ELR (cell line): ENCODE results near the gene BLOC1S1.

Experiments
- DNase-seq: peaks from one replicate; pipeline ENCODE4 v3.0.0-alpha.2; 2015; ENCODE audit warnings: low read depth

BLOC1S1 gene

GRCh38 chr12:55728186-55728938 is 12.5 kb downstream of the BLOC1S1 start:
- DNase-seq: peak; percentile 74

GRCh38 chr12:55728939-55729818 is 13.3 kb downstream of the BLOC1S1 start, which contains the start of gene CD63:
Gene CD63, minus strand, starts transcription at chr12:55729009. Its CDS starts 668 bp downstream, at chr12:55728341.
- DNase-seq: peak; percentile 96

GRCh38 chr12:55729819-55730818 is 14.3 kb downstream of the BLOC1S1 start:
- peak; percentile 82 for DNase-seq

GRCh38 chr12:55732288-55732687 is 16.4 kb downstream of the BLOC1S1 start:
- DNase-seq: no peak

- DNase-seq: no peak
Measured at GRCh38 chr12:55733021-55733555, 17.2 kb downstream of the BLOC1S1 start.

- no peak for DNase-seq
Measured at GRCh38 chr12:55733858-55734257, 18.0 kb downstream of the BLOC1S1 start.

DNA sequence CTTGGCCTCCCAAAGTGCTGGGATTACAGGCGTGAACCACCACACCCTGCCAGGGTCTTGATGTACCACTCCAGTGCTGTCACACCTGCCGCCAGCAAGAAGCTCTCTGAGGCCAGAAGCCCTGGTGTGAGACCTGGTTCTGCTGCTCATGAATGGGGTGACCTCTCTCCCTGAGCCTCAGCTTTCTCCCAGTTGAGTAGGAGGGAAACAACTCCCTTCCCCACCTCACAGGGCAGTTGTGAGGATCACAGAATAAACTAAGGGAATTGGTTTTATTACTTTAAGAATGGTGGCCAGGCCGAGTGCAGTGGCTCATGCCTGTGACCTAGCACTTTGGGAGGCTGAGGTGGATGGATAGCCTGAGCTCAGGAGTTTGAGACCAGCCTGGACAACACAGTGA is 18.7 kb downstream of the BLOC1S1 start:
- DNase-seq: no peak

DNA sequence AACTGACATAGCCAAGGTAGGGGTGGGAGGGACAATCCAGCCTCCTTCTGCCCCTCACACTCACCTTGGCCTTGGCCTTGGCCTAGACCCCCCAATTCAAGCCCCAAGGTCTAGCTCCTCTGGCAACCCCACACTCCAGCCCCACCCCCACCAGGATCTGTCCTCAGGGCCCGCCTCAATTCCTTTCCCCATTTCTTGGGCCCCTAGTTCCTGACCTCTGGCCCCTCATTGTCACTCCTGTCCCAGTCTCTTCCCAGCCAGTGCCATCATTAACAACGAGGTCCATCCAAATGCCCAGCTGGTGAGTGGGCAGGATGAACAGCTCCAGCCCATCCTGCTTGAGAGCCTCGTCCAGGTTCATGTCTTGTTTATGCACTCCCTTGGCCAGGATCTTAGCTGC is 20.2 kb downstream of the BLOC1S1 start:
- DNase-seq: no peak

DNA sequence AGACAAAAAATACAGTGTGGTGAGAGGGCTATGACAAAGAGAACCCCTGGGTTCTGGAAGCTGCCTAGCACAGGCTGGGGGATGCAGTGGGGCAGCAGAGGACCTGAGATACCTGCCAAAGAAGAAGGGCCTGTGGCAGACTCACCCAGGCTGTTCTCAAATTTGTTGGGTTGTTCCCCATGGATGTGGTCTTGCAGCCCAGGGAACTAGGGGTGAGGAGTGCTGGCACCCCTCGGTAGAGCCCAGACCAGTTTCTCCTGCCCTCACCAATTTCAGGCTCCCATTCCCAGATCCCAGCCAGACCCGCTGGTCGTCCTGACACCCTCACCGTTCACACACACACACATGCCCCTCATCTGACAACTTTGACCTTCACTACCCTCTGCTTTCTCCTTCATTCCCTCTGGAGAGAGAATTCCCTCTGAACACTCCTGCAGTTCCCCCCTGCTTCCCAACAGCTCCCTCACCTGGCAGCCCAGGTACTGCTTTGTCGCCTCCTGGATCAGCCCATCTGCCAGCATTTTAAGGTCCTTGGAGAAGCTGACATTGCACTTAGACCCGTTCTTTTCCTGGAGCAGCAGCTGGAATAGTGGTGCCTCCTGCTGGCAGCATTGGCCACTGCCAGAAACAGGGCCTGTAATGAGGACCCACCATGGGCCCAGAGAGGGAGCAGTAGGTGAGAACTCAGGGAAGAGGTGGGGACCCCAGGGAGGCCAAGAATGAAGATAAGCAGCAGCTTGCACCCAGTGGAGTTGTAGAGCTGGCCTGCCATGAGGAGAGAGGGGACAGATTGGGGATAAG is 21.1 kb downstream of the BLOC1S1 start:
- peak; percentile 78 for DNase-seq

DNA sequence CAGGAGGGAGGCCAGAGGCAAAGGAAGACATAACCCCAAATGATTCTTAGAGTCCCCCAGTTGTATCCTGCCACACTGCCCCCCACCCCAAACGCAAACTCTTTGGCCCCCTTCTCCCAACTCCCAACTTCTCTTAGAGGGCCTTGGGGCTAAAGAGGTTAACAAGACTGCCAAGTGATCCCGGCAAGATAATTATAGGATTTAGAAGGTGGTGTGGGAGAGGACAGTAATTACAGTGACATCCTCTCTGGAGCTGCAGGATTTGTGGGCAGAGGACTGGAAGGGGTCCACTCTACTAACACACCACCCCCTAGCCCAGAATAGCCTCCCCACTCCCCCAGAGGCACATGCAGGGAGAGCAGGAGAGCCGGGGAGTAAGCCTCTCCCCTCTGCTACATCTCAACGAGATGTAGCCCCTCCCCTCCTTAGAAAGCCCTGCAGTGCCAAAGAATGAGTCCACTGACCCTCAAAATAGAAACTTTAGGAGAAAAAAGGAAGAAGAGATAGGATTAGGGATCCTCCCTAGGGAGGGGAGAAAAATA is 21.8 kb downstream of the BLOC1S1 start:
- DNase-seq: no peak

GRCh38 chr12:55738123-55739024 is 22.5 kb downstream of the BLOC1S1 start:
- peak; percentile 91 for DNase-seq

GRCh38 chr12:55739025-55739378 is 23.2 kb downstream of the BLOC1S1 start:
- DNase-seq: no peak

DNA sequence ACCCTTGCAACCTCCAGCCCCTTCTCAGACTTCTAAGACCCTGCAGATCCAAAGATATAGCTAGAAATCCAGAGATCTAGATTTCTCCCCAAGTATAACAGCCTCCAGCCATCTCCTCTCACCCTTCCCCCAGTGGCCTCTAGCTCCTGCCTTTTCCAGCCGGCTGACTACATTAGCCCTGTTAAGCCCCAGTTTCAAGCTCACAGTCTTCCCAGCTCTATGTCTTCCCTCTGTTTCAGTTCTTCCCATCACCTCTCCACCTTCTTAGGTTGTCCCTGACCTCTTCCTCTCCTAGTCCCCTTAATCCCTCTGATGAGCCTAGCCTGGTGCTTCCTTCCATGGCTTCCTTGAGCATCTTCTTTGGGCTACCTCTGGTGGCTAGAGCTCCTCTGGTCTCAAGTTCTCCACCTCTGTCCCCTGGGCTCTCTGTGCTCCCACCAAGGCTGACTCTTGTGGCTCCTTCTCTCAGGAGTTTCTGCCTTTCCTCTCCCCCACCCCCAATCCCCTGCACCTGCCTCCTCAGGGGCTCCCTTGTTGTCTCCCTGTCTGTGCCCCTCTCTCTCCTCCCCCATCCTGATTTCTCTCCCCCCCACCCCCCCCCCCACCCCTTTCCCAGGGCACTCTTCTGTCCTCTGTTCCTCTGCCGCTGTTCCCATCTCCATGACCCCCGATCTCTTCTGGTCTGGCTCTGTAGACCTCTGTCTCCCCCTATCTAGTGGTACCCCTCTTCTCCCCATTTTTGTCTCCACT is 26.3 kb downstream of the BLOC1S1 start:
- no peak for DNase-seq

DNA sequence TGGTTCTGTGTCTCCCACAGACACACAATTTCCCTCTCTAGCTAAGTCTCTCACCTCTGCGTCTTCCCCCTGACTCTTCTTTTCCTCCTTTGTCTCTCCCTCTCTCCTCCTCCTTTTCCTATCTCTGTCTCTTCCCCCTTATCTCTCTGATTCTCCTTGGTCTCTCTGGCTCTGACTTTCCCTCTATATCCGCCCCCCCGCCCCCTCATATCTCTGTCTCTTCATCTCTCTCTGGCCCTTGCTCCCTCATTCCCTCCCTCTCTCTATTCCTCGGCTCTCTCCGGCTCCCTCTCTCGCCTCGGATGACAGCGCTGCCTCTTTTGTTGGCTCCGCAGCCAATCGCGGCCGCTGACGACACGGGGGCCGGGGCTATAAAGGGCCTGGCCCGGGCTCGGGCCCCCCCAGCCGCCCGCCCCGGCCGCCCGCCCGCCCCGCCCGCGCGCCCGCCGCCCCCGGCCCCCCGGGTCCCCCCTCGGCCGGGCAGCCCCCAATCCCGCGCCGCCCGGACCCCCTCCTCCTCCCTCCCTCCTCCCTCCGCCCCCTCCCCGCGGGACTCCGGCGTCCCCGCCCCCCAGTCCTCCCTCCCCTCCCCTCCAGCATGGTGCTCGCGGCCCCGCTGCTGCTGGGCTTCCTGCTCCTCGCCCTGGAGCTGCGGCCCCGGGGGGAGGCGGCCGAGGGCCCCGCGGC is 27.0 kb downstream of the BLOC1S1 start, which contains the start of gene GDF11:
Gene GDF11, plus strand, starts transcription at position 404 of the 687 bp plus-strand sequence. Its CDS starts 195 bp downstream, at position 599.
- DNase-seq: peak; percentile 87

DNA sequence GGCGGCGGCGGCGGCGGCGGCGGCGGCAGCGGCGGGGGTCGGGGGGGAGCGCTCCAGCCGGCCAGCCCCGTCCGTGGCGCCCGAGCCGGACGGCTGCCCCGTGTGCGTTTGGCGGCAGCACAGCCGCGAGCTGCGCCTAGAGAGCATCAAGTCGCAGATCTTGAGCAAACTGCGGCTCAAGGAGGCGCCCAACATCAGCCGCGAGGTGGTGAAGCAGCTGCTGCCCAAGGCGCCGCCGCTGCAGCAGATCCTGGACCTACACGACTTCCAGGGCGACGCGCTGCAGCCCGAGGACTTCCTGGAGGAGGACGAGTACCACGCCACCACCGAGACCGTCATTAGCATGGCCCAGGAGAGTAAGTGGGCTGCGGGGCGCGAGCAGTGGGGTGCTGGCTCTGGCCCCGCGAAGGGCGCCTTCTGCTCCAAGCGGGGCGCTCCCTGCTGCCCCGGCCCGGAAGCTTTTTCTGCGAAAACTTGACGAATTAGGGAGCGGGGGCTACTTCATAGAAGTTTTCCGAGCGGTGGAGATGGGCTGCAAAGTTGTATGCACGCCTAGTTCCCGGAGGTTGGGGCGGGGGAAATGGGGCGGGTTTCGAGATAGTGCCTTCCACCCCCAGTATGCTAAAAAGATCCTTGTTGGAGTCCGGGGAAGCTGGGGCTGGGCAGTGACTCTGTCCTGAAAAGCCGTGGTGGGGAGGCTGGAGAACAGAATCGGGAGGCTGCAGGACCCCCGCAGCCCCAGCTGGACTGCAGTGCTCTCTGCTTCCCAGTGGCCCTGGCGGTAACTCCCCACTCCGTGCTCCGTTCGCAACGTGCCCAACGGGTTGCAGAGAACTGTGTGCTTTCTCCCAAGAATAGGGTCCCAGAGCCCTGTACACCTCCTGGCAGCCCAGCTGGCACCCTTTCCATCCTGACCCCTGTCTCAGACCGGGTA is 27.8 kb downstream of the BLOC1S1 start:
- peak; percentile 77 for DNase-seq

GRCh38 chr12:55744340-55745030 is 28.6 kb downstream of the BLOC1S1 start:
- DNase-seq: no peak
